Progenitor cell of endocrine pancreas (in vitro differentiated cells): Measurements from ENCODE around the gene CHIC2. TPM values are rescaled to one million over a fixed set of nuclear protein-coding genes. Genes with fewer than 3 reads are reported as not detected.
"Not testable (repeated sequence)": the region's sequence is repeated elsewhere in the genome, so short reads cannot be mapped to it uniquely, and the experiment has no call there.

Experiments
- DNase-seq: peaks from one replicate; pipeline ENCODE4 v3.0.0; 2021; ENCODE audit warnings: low spot score; ENCODE audit not compliant: unreplicated experiment
- H3K27ac Mint-ChIP-seq: 2 replicates; pipeline ENCODE4 v1.8.0; 2021; ENCODE audit warnings: mild to moderate bottlenecking, moderate library complexity, mixed read lengths
- H3K27me3 Mint-ChIP-seq: 2 replicates; pipeline ENCODE4 v1.8.0; 2021; ENCODE audit warnings: mixed read lengths
- H3K36me3 Mint-ChIP-seq: 2 replicates; pipeline ENCODE4 v1.8.0; 2022; ENCODE audit warnings: mixed read lengths; ENCODE audit not compliant: insufficient read depth
- H3K4me1 Mint-ChIP-seq: 2 replicates; pipeline ENCODE4 v1.8.0; 2021; ENCODE audit warnings: low read depth, mixed read lengths
- H3K4me3 Mint-ChIP-seq: 2 replicates; pipeline ENCODE4 v1.8.0; 2021; ENCODE audit warnings: low read depth, mild to moderate bottlenecking, moderate library complexity, mixed read lengths
- H3K9me3 Mint-ChIP-seq: 2 replicates; pipeline ENCODE4 v1.8.0; 2021; ENCODE audit warnings: low read depth, mixed read lengths
- total RNA-seq: library from RNA; stranded (reverse); gene quantifications from 2 replicates; pipeline ENCODE4 v1.2.1, GENCODE V29; 2021
- TF ChIP-seq, protein P1 (sequence below): fragments of 200-600 bp; sonication (generic); IDR thresholded peaks from one replicate; pipeline ENCODE4 v1.5.0; 2021; ENCODE audit warnings: antibody characterized with exemption, mild to moderate bottlenecking; ENCODE audit not compliant: unreplicated experiment

CHIC2 gene
- total RNA-seq, 1 donor from 2014 or later, result 15.6 TPM

DNA sequence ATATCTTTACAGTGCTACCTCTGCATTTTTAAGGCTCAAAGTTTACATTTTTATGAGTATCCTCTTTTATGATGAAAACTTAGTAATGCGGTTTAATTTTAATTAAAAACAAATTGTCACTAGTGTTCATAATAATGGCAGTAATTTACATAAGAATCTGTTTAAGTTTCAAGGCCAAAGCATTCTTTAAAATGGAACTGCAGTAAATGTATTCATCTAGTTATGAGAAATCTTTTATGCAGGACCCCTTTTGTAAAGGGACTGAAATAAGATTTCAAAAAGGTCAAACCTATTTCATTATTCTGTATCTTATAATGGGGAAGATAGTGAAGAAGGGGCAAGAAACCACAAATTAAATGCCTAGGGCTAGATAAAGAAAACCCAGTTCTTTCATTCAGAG is 37.1 kb downstream of the CHIC2 start:
- TF ChIP-seq, protein P1, sequence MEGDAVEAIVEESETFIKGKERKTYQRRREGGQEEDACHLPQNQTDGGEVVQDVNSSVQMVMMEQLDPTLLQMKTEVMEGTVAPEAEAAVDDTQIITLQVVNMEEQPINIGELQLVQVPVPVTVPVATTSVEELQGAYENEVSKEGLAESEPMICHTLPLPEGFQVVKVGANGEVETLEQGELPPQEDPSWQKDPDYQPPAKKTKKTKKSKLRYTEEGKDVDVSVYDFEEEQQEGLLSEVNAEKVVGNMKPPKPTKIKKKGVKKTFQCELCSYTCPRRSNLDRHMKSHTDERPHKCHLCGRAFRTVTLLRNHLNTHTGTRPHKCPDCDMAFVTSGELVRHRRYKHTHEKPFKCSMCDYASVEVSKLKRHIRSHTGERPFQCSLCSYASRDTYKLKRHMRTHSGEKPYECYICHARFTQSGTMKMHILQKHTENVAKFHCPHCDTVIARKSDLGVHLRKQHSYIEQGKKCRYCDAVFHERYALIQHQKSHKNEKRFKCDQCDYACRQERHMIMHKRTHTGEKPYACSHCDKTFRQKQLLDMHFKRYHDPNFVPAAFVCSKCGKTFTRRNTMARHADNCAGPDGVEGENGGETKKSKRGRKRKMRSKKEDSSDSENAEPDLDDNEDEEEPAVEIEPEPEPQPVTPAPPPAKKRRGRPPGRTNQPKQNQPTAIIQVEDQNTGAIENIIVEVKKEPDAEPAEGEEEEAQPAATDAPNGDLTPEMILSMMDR, result no peak
- H3K9me3 Mint-ChIP-seq, result no peaks in the 10 kb centered on the region
- no peak overlapping the region for H3K4me3 Mint-ChIP-seq
- H3K27ac Mint-ChIP-seq, result no peak overlapping the region
- H3K4me1 Mint-ChIP-seq, result no peaks in the 10 kb centered on the region
- H3K27me3 Mint-ChIP-seq, result no peaks in the 10 kb centered on the region
- peaks cover 6% of the 10 kb centered on the region for H3K36me3 Mint-ChIP-seq
- DNase-seq, result no peak

DNA sequence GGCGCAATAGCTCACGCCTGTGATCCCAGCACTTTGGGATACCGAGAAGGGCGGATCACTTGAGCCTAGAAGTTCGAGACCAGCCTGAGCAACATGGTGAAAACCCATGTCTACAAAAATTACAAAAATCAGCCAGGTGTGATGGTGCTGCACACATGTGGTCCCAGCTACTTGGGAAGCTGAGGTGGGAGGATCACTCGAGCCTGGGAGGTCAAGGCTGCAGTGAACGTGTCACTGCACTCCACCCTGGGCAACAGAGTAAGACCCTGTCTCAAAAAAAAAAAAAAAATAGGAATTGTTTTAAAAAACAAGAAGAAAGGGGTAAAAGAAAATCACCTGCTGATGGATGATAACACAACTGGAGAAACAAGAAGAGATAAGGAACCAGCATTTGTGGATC is 38.8 kb downstream of the CHIC2 start:
- TF ChIP-seq, protein P1, result no peak
- H3K36me3 Mint-ChIP-seq, result peaks cover 6% of the 10 kb centered on the region
- H3K9me3 Mint-ChIP-seq, result no peaks in the 10 kb centered on the region
- H3K4me1 Mint-ChIP-seq, result no peaks in the 10 kb centered on the region
- H3K27ac Mint-ChIP-seq, result no peak overlapping the region
- H3K27me3 Mint-ChIP-seq, result no peaks in the 10 kb centered on the region
- H3K4me3 Mint-ChIP-seq, result no peak overlapping the region
- no peak for DNase-seq

DNA sequence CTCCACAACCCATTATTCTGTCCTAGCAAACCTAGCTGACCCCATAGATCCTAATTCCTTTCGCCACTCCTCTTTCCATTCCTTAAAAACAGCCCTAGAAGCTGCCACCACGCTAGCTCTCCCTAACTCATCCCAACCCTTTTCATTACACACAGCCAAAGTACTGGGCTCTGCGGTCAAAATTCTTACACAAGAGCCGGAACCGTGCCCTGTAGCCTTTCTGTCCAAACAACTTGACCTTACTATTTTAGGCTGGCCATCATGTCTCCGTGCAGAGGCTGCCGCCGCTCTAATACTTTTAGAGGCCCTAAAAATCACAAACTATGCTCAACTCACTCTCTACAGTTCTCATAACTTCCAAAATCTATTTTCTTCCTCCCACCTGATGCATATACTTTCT is 41.4 kb downstream of the CHIC2 start:
- H3K4me3 Mint-ChIP-seq, result not testable (repeated sequence)

DNA sequence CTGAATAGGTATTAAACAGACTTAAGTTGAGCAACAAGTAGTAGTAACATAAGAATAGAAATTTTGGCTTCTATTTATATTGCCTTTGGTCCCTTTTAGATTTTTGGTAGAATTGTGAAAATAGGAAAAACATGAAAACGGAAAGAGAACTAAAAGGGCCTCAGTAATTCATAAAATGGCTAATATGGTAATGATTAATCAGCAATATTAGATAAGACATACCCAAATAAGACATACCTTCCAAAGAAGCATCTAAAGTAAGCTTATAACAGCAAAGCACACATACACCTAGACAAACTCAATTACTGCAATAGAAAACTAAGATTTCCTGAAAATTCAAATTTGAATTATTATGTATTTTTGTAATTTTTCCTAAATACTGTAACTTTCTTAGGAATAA is 46.4 kb downstream of the CHIC2 start:
- H3K36me3 Mint-ChIP-seq, result no peaks in the 10 kb centered on the region
- TF ChIP-seq, protein P1, result no peak

More for the DNA sequence above, 41.4 kb downstream of the CHIC2 start:
- not testable (repeated sequence) for H3K27me3 Mint-ChIP-seq, H3K36me3 Mint-ChIP-seq, H3K27ac Mint-ChIP-seq, H3K4me1 Mint-ChIP-seq, DNase-seq, H3K9me3 Mint-ChIP-seq

DNA sequence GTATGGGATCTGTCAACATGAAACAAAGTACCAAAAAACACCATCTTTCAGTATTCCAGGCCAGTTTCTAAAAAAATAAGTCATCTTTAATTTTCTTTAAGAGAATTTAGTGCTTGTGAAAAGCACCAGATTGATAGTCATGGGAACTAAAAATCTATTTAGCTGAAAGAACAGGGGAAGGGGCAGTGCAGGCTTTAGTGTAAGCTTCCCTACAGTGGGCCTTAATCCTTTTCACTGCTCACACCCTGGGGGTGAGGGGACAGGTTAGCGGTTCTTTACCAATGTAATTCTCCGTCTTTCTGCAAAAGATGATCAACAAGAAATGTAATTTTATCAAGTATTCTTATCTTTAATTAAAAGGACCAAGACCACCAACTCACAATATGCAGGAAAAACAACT is 47.1 kb downstream of the CHIC2 start:
- H3K4me3 Mint-ChIP-seq, result no peak overlapping the region
- peaks cover 20% of the 10 kb centered on the region for H3K4me1 Mint-ChIP-seq
- H3K9me3 Mint-ChIP-seq, result no peaks in the 10 kb centered on the region
- no peak overlapping the region for H3K27ac Mint-ChIP-seq
- no peaks in the 10 kb centered on the region for H3K36me3 Mint-ChIP-seq
- DNase-seq, result no peak
- TF ChIP-seq, protein P1, result no peak
- H3K27me3 Mint-ChIP-seq, result no peaks in the 10 kb centered on the region

More for the DNA sequence above, 46.4 kb downstream of the CHIC2 start:
- Mint-ChIP-seq H3K27me3 (no peaks in the 10 kb centered on the region), H3K9me3 (no peaks in the 10 kb centered on the region), H3K27ac (no peak overlapping the region), H3K4me1 (peaks cover 20% of the 10 kb centered on the region), H3K4me3 (no peak overlapping the region)
- no peak for DNase-seq

DNA sequence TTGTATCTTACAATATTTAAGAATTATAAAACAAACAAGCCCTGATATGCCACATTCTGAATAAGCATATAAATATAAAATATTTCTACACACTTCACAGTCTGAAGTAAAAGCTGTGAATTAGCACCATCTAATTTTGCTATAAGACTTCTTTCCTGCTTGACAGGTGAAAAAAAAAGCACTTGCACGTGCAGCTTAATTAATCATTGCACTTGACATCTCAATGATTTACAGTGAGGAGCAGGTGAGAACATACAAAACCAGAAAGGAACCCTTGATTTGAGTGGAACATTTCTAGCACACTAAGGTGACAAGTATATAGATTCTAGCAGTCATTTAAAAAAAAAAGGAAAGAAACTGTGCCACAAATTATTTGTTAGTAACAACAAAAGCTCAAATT is 47.9 kb downstream of the CHIC2 start:
- Mint-ChIP-seq H3K27ac (no peak overlapping the region), H3K4me3 (no peak overlapping the region), H3K9me3 (no peaks in the 10 kb centered on the region), H3K4me1 (peaks cover 20% of the 10 kb centered on the region), H3K27me3 (no peaks in the 10 kb centered on the region), H3K36me3 (no peaks in the 10 kb centered on the region)
- DNase-seq, result no peak
- TF ChIP-seq, protein P1, result no peak
